Testis (tissue), 3 donors: ENCODE data around the gene MYOM1. TPM values are rescaled to one million over a fixed set of nuclear protein-coding genes. Genes with fewer than 3 reads are reported as not detected.

Source experiments
- DNase-seq: peaks from one replicate; pipeline ENCODE4 v3.0.0-alpha.2; 2019
- H3K27ac ChIP-seq, 2 donors: fragments of 200-600 bp; sonication (generic); one replicate each; pipeline ENCODE4 v1.5.1; 2019
- H3K27me3 ChIP-seq: fragments of 200-600 bp; sonication (generic); one replicate; pipeline ENCODE4 v1.5.1; 2019
- H3K36me3 ChIP-seq: fragments of 200-600 bp; sonication (generic); one replicate; pipeline ENCODE4 v1.5.1; 2017; ENCODE audit warnings: low read depth; ENCODE audit errors: missing control alignments
- H3K4me1 ChIP-seq: fragments of 200-600 bp; sonication (generic); one replicate; pipeline ENCODE4 v1.5.1; 2019
- H3K4me3 ChIP-seq, 2 donors: fragments of 200-600 bp; sonication (generic); one replicate each; pipeline ENCODE4 v1.5.1; 2017 to 2019
- H3K9me3 ChIP-seq: fragments of 200-600 bp; sonication (generic); one replicate; pipeline ENCODE4 v1.5.1; 2017
- POLR2A ChIP-seq: fragments of 450-650 bp; IDR thresholded peaks from one replicate; pipeline ENCODE4 v1.6.1; 2017; ENCODE audit warnings: antibody characterized with exemption, mild to moderate bottlenecking, moderate library complexity
- WGBS, 2 donors: methylation state at CpG; one replicate each; pipeline ENCODE4 v1.1.5; 2018; 5-methylcytosine and 5-hydroxymethylcytosine counted together
- intact Hi-C: fragments of 100-400 bp; cut with DNase I; formaldehyde crosslinking; loops from one replicate; pipeline ENCODE4 v1.15.1; 2023; ENCODE audit warnings: low total_unique reads
- polyA plus RNA-seq: library from polyadenylated mRNA; stranded (reverse); fragments of 350-450 nt; fragmentation: Illumina TruSeq; extraction: RNeasy Lipid Tissue Mini Kit (QIAGEN cat#74804); gene quantifications from one replicate; pipeline ENCODE4 v1.2.3, GENCODE V29; 2014; ENCODE audit warnings: low read depth, low replicate concordance; ENCODE audit not compliant: insufficient read depth
- total RNA-seq, 2 donors: library from RNA; depleted of rRNA; stranded (reverse); fragments of >200 nt; gene quantifications; one replicate each; pipeline ENCODE4 v1.2.3, GENCODE V29; 2016
- TF ChIP-seq, protein P1 (sequence below), 3 experiments: fragments of 450-650 bp in 2 of 3; fragments of 200-600 bp in 1 of 3; sonication (generic) in 1 of 3; IDR thresholded peaks; one replicate each; pipeline ENCODE4 v1.5.1; 2016 to 2019; ENCODE audit warnings: antibody characterized with exemption in 3 of 3, mild to moderate bottlenecking in 2 of 3, moderate library complexity in 1 of 3

Gene MYOM1
- total and polyA plus RNA-seq, 3 donors from 2014 or later = 9.1 to 19.9 (median 16.9) TPM

DNA sequence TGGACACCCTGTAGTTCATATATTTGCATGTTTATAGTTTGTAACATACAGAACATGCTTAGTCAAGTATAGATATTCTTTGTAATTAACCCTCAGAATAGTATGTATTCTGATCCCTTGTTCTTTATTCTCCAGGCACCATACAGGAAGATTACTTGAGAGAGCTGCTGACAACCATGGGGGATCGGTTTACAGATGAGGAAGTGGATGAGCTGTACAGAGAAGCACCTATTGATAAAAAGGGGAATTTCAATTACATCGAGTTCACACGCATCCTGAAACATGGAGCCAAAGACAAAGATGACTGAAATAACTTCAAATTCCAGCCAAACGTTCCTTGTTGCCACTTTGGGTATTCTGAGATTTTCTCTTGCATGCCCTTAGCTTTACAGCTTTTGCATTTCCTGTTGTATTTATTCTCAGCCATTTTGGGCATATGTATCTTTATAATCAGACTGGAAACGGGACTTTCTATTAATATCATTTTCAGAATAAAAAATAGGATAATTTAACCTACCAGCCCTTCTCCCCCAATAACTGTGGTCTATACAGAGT, 35.9 kb upstream of the MYOM1 start:
- Histone ChIP-seq H3K27ac (no peak overlapping the region), H3K9me3 (no peaks in the 10 kb centered on the region), H3K4me3 (no peak overlapping the region), H3K27me3 (no peaks in the 10 kb centered on the region), H3K36me3 (no peaks in the 10 kb centered on the region), H3K4me1 (peaks cover 14% of the 10 kb centered on the region)
- TF ChIP-seq, protein P1, sequence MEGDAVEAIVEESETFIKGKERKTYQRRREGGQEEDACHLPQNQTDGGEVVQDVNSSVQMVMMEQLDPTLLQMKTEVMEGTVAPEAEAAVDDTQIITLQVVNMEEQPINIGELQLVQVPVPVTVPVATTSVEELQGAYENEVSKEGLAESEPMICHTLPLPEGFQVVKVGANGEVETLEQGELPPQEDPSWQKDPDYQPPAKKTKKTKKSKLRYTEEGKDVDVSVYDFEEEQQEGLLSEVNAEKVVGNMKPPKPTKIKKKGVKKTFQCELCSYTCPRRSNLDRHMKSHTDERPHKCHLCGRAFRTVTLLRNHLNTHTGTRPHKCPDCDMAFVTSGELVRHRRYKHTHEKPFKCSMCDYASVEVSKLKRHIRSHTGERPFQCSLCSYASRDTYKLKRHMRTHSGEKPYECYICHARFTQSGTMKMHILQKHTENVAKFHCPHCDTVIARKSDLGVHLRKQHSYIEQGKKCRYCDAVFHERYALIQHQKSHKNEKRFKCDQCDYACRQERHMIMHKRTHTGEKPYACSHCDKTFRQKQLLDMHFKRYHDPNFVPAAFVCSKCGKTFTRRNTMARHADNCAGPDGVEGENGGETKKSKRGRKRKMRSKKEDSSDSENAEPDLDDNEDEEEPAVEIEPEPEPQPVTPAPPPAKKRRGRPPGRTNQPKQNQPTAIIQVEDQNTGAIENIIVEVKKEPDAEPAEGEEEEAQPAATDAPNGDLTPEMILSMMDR (IDR thresholded peaks at IDR 0.05) = no peak
- no peak for TF ChIP-seq POLR2A
- intact Hi-C loops = no loop called here
- DNase-seq = no peak
- 73 to 74% methylated on average over 5 of the region's 5 CpGs for WGBS, 2 donors

DNA sequence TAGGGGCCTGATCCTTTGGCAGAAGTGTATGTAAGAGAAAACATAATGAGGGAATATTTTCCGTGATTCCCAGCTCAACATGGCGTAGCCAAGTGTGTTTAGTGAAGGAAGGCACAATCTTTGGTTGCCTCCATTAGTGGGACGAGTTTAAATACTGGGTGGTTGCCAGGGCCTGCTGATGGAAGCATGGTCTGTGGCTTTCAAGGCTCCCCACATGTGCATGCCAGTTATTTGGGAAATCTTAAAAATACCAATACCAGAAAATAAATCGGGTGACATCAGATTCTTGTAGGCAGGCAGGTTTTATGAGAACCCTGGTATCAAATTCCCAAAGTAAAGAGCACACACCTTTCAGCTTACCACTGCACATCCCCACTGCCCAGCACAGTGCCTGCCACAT, 35.0 kb upstream of the MYOM1 start:
- intact Hi-C loops = no loop called here
- H3K36me3 ChIP-seq = no peaks in the 10 kb centered on the region
- H3K27me3 ChIP-seq = no peaks in the 10 kb centered on the region
- no peak for DNase-seq
- no peak for TF ChIP-seq POLR2A
- TF ChIP-seq, protein P1 (IDR thresholded peaks at IDR 0.05) = no peak
- no peak overlapping the region for H3K4me3 ChIP-seq
- 88 to 93% methylated on average over 4 of the region's 4 CpGs for WGBS, 2 donors
- no peak overlapping the region for H3K27ac ChIP-seq
- no peaks in the 10 kb centered on the region for H3K9me3 ChIP-seq
- peaks cover 22% of the 10 kb centered on the region for H3K4me1 ChIP-seq

DNA sequence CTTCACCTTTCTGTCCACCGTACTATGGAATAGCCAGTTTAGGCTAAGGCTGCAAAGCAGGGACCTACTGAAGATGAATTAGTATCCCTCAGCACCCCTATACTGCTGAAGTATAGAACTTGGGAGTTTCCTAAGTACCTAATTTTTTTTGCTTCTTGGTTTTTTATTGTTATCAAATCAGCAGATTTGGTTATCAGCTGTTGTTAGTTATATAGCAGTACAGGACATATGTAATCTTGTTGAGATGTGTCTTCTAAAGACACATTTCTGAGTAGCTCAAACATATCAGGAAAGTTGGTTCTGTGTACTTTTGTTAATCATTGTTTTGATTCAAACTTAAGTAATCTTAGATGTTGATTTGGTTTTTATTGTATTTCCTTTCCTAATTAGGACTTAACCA, 33.1 kb upstream of the MYOM1 start:
- no peak overlapping the region for H3K4me3 ChIP-seq
- no peak for TF ChIP-seq POLR2A
- TF ChIP-seq, protein P1 (IDR thresholded peaks at IDR 0.05) = no peak
- H3K27ac ChIP-seq = no peak overlapping the region
- intact Hi-C loops = no loop called here
- 95 to 96% methylated on average over 1 of the region's 1 CpG for WGBS, 2 donors
- H3K9me3 ChIP-seq = no peaks in the 10 kb centered on the region
- H3K27me3 ChIP-seq = no peaks in the 10 kb centered on the region
- DNase-seq = no peak
- no peaks in the 10 kb centered on the region for H3K36me3 ChIP-seq
- peaks cover 28% of the 10 kb centered on the region for H3K4me1 ChIP-seq

DNA sequence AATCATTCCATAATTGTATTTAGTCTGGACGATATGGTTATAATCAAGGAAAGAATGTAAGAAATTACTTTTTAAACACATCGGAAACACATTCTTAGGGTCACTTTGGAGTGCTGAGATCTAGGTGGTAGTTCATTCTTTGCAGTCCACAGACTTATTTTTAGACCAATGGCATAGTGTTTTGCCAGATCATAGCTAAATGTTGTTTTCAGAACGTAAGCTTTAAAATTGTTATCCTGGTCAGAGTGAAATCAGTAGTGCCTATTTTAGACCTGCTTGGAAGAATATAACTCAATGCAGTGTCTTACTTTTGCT, 32.2 kb upstream of the MYOM1 start:
- TF ChIP-seq, protein P1 (IDR thresholded peaks at IDR 0.05) = no peak
- no peak for TF ChIP-seq POLR2A
- intact Hi-C loops = no loop called here
- Histone ChIP-seq H3K36me3 (no peaks in the 10 kb centered on the region), H3K27me3 (no peaks in the 10 kb centered on the region), H3K27ac (peak overlapping the region in 1 of 2 donors; percentile 12), H3K4me1 (peaks cover 20% of the 10 kb centered on the region), H3K4me3 (no peak overlapping the region), H3K9me3 (no peaks in the 10 kb centered on the region)
- DNase-seq = no peak
- 54 to 59% methylated on average over 3 of the region's 3 CpGs for WGBS, 2 donors

DNA sequence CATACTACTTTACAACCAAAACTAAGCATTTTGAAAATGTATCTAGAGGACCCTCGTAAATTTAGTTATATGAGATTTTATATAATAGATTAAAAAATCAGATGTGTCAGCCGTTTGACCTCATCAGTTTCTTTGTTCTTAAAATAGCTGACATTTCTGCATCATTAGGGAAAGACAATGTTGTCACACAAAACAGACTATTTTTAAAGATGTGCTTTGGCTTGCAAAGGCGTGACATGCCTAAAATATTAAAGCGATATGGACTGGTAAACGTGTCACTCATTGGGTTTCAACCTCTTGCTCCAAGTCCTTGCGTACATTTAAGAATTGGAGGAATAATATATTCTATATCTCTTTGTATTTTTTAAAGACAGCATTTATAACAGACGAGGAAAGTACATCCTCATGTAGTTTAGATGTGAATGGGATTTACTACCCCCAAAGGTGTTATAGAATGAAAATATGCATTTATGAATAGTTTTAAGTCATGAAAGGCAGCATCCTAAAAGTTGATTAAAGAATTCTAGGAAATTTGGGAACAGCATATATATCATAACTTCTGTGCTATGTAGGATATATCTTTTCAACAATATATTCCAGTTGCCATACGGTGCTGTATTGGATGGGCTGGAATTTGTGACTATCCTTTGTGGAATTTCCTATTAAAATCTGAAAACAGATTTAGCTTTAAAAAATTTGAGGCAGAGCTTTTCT, 31.6 kb upstream of the MYOM1 start:
- WGBS, 2 donors = 68 to 79% methylated on average over 8 of the region's 8 CpGs
- intact Hi-C loops = no loop called here
- H3K27ac ChIP-seq = peak overlapping the region in 1 of 2 donors; percentile 68
- H3K27me3 ChIP-seq = no peaks in the 10 kb centered on the region
- no peaks in the 10 kb centered on the region for H3K9me3 ChIP-seq
- DNase-seq = no peak
- H3K4me3 ChIP-seq = no peak overlapping the region
- H3K36me3 ChIP-seq = no peaks in the 10 kb centered on the region
- TF ChIP-seq, protein P1 (IDR thresholded peaks at IDR 0.05) = no peak
- no peak for TF ChIP-seq POLR2A
- H3K4me1 ChIP-seq = peaks cover 15% of the 10 kb centered on the region
